ENCODE data around the gene SUGCT. TPM values are rescaled to one million over a fixed set of nuclear protein-coding genes. Genes with fewer than 3 reads are reported as not detected.

SUGCT gene
- total and polyA plus RNA-seq, 2 of the 8 experiments (the other 6 are each of a cell fraction or from before 2014, with no cell fraction given), result 2.8 to 5.4 TPM

- no peak for TF ChIP-seq RNF2 (IDR thresholded peaks at IDR 0.05; ENCODE audit: borderline replicate concordance, low read depth, low read length, missing control alignments, poor library complexity, severe bottlenecking)
- TF ChIP-seq NRF1 (IDR thresholded peaks at IDR 0.05; ENCODE audit: low read depth, low read length), result no peak
- TF ChIP-seq TCF12 (IDR thresholded peaks at IDR 0.05; ENCODE audit: low read depth, low read length), result no peak
- no peak for TF ChIP-seq HDAC2 (IDR thresholded peaks at IDR 0.05; ENCODE audit: borderline replicate concordance in 1 of 2, low read depth in 2 of 2, low read length in 2 of 2)
- TF ChIP-seq ZNF274 (IDR thresholded peaks at IDR 0.05; ENCODE audit: borderline replicate concordance, extremely low read depth, low read length), result no peak
- no peak for TF ChIP-seq CBX5 (IDR thresholded peaks at IDR 0.05; ENCODE audit: low read depth, low read length)
These were observed 171.2 kb downstream of the SUGCT start (continued) for GRCh38 chr7:40306025-40306424.
